Measurements from ENCODE around the gene BHLHE41. TPM values are rescaled to one million over a fixed set of nuclear protein-coding genes. Genes with fewer than 3 reads are reported as not detected.

BHLHE41 gene
- total and polyA plus RNA-seq, 4 experiments from 2014 or later = 0.20 to 0.55 TPM; not detected in 2

Other genes with a start within 250 kb of the BHLHE41 start
- not detected for gene RASSF8, start 166.4 kb downstream of the BHLHE41 start, total RNA-seq
- not detected for gene RASSF8, start 166.4 kb downstream of the BHLHE41 start, polyA plus RNA-seq
- gene SSPN, start 70.5 kb upstream of the BHLHE41 start, total RNA-seq = not detected
- gene SSPN, start 70.5 kb upstream of the BHLHE41 start, polyA plus RNA-seq = 1 to 10 TPM in 1 of 2 donors, not detected in 1; 1.0 TPM

All from CD4-positive, alpha-beta memory T cell (primary cell).